ENCODE measurements around the gene HELZ.

DNA sequence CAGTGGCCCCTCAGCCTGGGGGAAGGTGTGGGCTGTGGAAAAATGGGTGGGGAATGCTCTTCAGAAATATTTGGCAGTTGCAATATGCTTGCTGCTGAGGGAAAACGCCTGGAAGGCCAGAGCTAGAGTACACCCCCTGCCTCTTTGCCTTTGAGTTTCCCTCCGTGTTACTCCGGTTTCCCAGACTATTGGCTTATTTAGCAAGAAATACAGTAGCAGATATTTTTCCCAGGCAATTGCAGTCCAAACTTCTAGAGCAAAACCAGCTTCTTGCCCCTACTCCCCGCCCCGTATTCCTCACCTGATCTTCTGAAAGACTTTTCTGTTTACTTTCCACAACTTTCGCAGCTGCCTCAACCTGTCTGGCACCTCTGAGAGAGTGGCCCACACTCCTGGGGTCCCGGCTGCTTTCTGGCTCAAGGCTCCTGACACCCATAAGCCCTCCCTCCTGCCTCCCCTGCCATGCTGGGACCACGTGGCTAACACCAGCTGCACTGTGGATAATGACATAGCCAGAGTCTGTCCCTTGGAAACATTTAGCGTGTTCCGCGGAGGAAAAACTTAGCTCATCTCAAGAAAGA, 45.8 kb upstream of the HELZ start:
- TF ChIP-seq CTCF (IDR thresholded peaks at IDR 0.05): no peak
- no peak for TF ChIP-seq POLR2A (IDR thresholded peaks at IDR 0.05)
- TF ChIP-seq EP300 (IDR thresholded peaks at IDR 0.05): no peak
